CD14-positive monocyte (primary cell): Measurements from ENCODE around the gene SYNE2. TPM values are rescaled to one million over a fixed set of nuclear protein-coding genes. Genes with fewer than 3 reads are reported as not detected.

ENCODE experiments used
- DNase-seq, 3 donors: peaks; one replicate each; pipeline ENCODE4 v3.0.0-alpha.2; 2011 to 2022
- H2AFZ ChIP-seq: 2 replicates; pipeline ENCODE4 v1.6.0; 2012; ENCODE audit warnings: mild to moderate bottlenecking, low read depth, low read length, inconsistent platforms; ENCODE audit not compliant: insufficient read depth, poor library complexity, severe bottlenecking
- H3K27ac ChIP-seq, 2 donors: 1 replicate in 1 of 2; 2 replicates in 1 of 2; pipeline ENCODE4 v1.5.1; 2012 to 2013; ENCODE audit warnings: low read length in 2 of 2, control low read depth in 1 of 2, inconsistent platforms in 1 of 2, low read depth in 1 of 2, mild to moderate bottlenecking in 1 of 2
- H3K27me3 ChIP-seq, 2 donors: one replicate each; pipeline versions ENCODE4 v1.6.0 to v1.6.1; 2011 to 2013; ENCODE audit warnings: low read length in 2 of 2; ENCODE audit not compliant: control insufficient read depth in 2 of 2, insufficient read depth in 2 of 2
- H3K36me3 ChIP-seq, 2 donors: replicated peaks in 1 of 2; 1 replicate in 1 of 2; 2 replicates in 1 of 2; pipeline versions ENCODE4 v1.5.1 to v1.6.1; 2012 to 2013; ENCODE audit warnings: low read length in 2 of 2, control low read depth in 1 of 2, inconsistent platforms in 1 of 2, mild to moderate bottlenecking in 1 of 2; ENCODE audit not compliant: insufficient read depth in 2 of 2, control insufficient read depth in 1 of 2
- H3K4me1 ChIP-seq, 2 donors: 1 replicate in 1 of 2; 2 replicates in 1 of 2; pipeline versions ENCODE4 v1.5.1 to v1.6.1; 2012 to 2013; ENCODE audit warnings: low read length in 2 of 2, control low read depth in 1 of 2, inconsistent platforms in 1 of 2, mild to moderate bottlenecking in 1 of 2, moderate library complexity in 1 of 2; ENCODE audit not compliant: insufficient read depth in 2 of 2, control insufficient read depth in 1 of 2
- H3K4me2 ChIP-seq: replicated peaks from 2 replicates; pipeline ENCODE3; 2012; ENCODE audit warnings: low read length, moderate library complexity, mild to moderate bottlenecking; ENCODE audit not compliant: poor library complexity, severe bottlenecking; ENCODE audit errors: extremely low read depth
- H3K4me3 ChIP-seq, 3 experiments: fragments of 200-600 bp in 1 of 3; sonication (generic) in 1 of 3; replicated peaks in 1 of 3; 1 replicate in 2 of 3; 2 replicates in 1 of 3; pipeline ENCODE4 v1.5.1; 2011 to 2013; ENCODE audit warnings: low read length in 3 of 3, mild to moderate bottlenecking in 3 of 3, control low read depth in 2 of 3, low read depth in 2 of 3, inconsistent platforms in 1 of 3, moderate library complexity in 1 of 3
- H3K79me2 ChIP-seq: 2 replicates; pipeline ENCODE4 v1.6.0; 2012; ENCODE audit warnings: mild to moderate bottlenecking, control low read depth, inconsistent platforms, low read length, moderate library complexity; ENCODE audit not compliant: insufficient read depth
- H3K9ac ChIP-seq: 2 replicates; pipeline ENCODE4 v1.6.0; 2017; ENCODE audit warnings: low read length, mild to moderate bottlenecking; ENCODE audit not compliant: insufficient read depth, poor library complexity, severe bottlenecking
- H3K9me3 ChIP-seq, 2 donors: replicated peaks in 1 of 2; 1 replicate in 1 of 2; 2 replicates in 1 of 2; pipeline versions ENCODE4 v1.5.1 to v1.6.1; 2012 to 2013; ENCODE audit warnings: low read length in 2 of 2, control low read depth in 1 of 2; ENCODE audit not compliant: control insufficient read depth in 1 of 2, insufficient read depth in 1 of 2
- H4K20me1 ChIP-seq: 2 replicates; pipeline ENCODE4 v1.6.0; 2012; ENCODE audit warnings: mild to moderate bottlenecking, low read length, control low read depth, moderate library complexity; ENCODE audit not compliant: insufficient read depth
- H3K27ac Mint-ChIP-seq, 7 donors: one replicate each; pipeline ENCODE4 v1.8.0; 2020; ENCODE audit warnings: mild to moderate bottlenecking in 7 of 7, mixed read lengths in 7 of 7, moderate library complexity in 6 of 7, inconsistent platforms in 2 of 7
- H3K27me3 Mint-ChIP-seq, 3 donors: one replicate each; pipeline ENCODE4 v1.8.0; 2021 to 2022; ENCODE audit warnings: low read depth in 3 of 3, mild to moderate bottlenecking in 3 of 3, mixed read lengths in 3 of 3, moderate library complexity in 3 of 3, inconsistent platforms in 1 of 3
- H3K36me3 Mint-ChIP-seq, 2 donors: one replicate each; pipeline ENCODE4 v1.8.0; 2020; ENCODE audit warnings: mixed read lengths in 2 of 2, inconsistent platforms in 1 of 2, mild to moderate bottlenecking in 1 of 2
- H3K4me1 Mint-ChIP-seq: one replicate; pipeline ENCODE4 v1.8.0; 2020; ENCODE audit warnings: mild to moderate bottlenecking, mixed read lengths
- H3K4me3 Mint-ChIP-seq, 2 donors: one replicate each; pipeline ENCODE4 v1.8.0; 2020; ENCODE audit warnings: mild to moderate bottlenecking in 2 of 2, mixed read lengths in 2 of 2, moderate library complexity in 1 of 2
- H3K9me3 Mint-ChIP-seq, 7 donors: one replicate each; pipeline ENCODE4 v1.8.0; 2020 to 2022; ENCODE audit warnings: mixed read lengths in 7 of 7, mild to moderate bottlenecking in 6 of 7, moderate library complexity in 6 of 7, inconsistent platforms in 2 of 7
- CTCF ChIP-seq: fragments of 200-600 bp; IDR thresholded peaks from one replicate; pipeline ENCODE4 v1.8.0; 2022; ENCODE audit warnings: antibody characterized with exemption, mild to moderate bottlenecking
- WGBS: methylation state at CpG from one replicate; pipeline ENCODE4 v1.1.5; 2013; ENCODE audit warnings: missing lambda C conversion rate; ENCODE audit not compliant: insufficient coverage; 5-methylcytosine and 5-hydroxymethylcytosine counted together
- intact Hi-C, 2 donors: fragments of 100-400 bp; cut with micrococcal nuclease; formaldehyde crosslinking; loops; one replicate each; pipeline versions ENCODE4 v1.15.0 to v1.15.1; 2023
- polyA plus RNA-seq, 3 donors: library from polyadenylated mRNA; depleted of rRNA in 1 of 3; unstranded in 2 of 3; stranded (reverse) in 1 of 3; fragments of 300-500 nt in 2 of 3; fragments of >200 nt in 1 of 3; fragmentation: Illumina TruSeq in 2 of 3; gene quantifications; 1 replicate in 2 of 3; 2 replicates in 1 of 3; pipeline ENCODE4 v1.2.3, GENCODE V29; 2012 to 2021

Gene SYNE2
- polyA plus RNA-seq, 3 donors: 0.06 to 0.46 (median 0.44) TPM

GRCh38 chr14:63918411-63918810 lies 65.6 kb downstream of the SYNE2 start:
- no peaks in the 10 kb centered on the region for H3K36me3 ChIP-seq
- H2AFZ ChIP-seq: no peak overlapping the region
- H4K20me1 ChIP-seq: no peaks in the 10 kb centered on the region
- peaks cover 0 to 4% (median 0%) of the 10 kb centered on the region in 7 donors for H3K9me3 Mint-ChIP-seq
- H3K36me3 Mint-ChIP-seq: no peaks in the 10 kb centered on the region
- no peaks in the 10 kb centered on the region for H3K79me2 ChIP-seq
- no peak overlapping the region for H3K27ac ChIP-seq
- H3K27ac Mint-ChIP-seq: no peak overlapping the region
- no peak overlapping the region for H3K4me3 ChIP-seq
- intact Hi-C loops: no loop called here
- H3K4me3 Mint-ChIP-seq: peak overlapping the region in 1 of 2 donors; percentile 18
- H3K4me1 Mint-ChIP-seq: no peaks in the 10 kb centered on the region
- no peak for DNase-seq
- H3K4me2 ChIP-seq: no peak overlapping the region
- H3K9me3 ChIP-seq: peaks cover 0 to 3% of the 10 kb centered on the region in 2 donors
- peaks cover 14 to 18% (median 16%) of the 10 kb centered on the region in 3 donors for H3K27me3 Mint-ChIP-seq
- H3K9ac ChIP-seq: no peak overlapping the region
- 100% methylated on average over 5 of the region's 11 CpGs for WGBS
- no peaks in the 10 kb centered on the region for H3K4me1 ChIP-seq
- peaks cover 26 to 42% of the 10 kb centered on the region in 2 donors for H3K27me3 ChIP-seq
- no peak for TF ChIP-seq CTCF

GRCh38 chr14:63922696-63923421 lies 70.1 kb downstream of the SYNE2 start:
- no peaks in the 10 kb centered on the region for H4K20me1 ChIP-seq
- peaks cover 4 to 16% of the 10 kb centered on the region in 2 donors for H3K9me3 ChIP-seq
- no peaks in the 10 kb centered on the region for H3K79me2 ChIP-seq
- no peaks in the 10 kb centered on the region for H3K36me3 ChIP-seq
- intact Hi-C loops: no loop called here
- WGBS: 100% methylated on average over 1 of the region's 5 CpGs
- no peak for TF ChIP-seq CTCF
- H3K27me3 ChIP-seq: peaks cover 6 to 10% of the 10 kb centered on the region in 2 donors
- no peak overlapping the region for H3K4me2 ChIP-seq
- Mint-ChIP-seq H3K27me3 (peaks cover 5 to 10% (median 6%) of the 10 kb centered on the region in 3 donors), H3K36me3 (no peaks in the 10 kb centered on the region), H3K27ac (no peak overlapping the region), H3K4me3 (no peak overlapping the region), H3K9me3 (peaks cover 9 to 33% (median 24%) of the 10 kb centered on the region in 7 donors), H3K4me1 (no peaks in the 10 kb centered on the region)
- no peak for DNase-seq
- H3K4me1 ChIP-seq: no peaks in the 10 kb centered on the region
- H3K9ac ChIP-seq: no peak overlapping the region
- H3K4me3 ChIP-seq: no peak overlapping the region
- H2AFZ ChIP-seq: no peak overlapping the region
- H3K27ac ChIP-seq: no peak overlapping the region
